Stomach smooth muscle (tissue), 2 donors: ENCODE data around the gene ACAP3.

Source experiments
- H3K27ac ChIP-seq: one replicate; pipeline ENCODE4 v1.7.0; 2013; ENCODE audit warnings: mild to moderate bottlenecking, low read length, inconsistent platforms
- H3K27me3 ChIP-seq, 2 donors: one replicate each; pipeline ENCODE4 v1.7.0; 2013; ENCODE audit warnings: low read length in 2 of 2; ENCODE audit not compliant: insufficient read depth in 2 of 2, control insufficient read depth in 1 of 2
- H3K36me3 ChIP-seq, 2 donors: one replicate each; pipeline ENCODE4 v1.7.0; 2013; ENCODE audit warnings: low read length in 2 of 2; ENCODE audit not compliant: control insufficient read depth in 2 of 2, insufficient read depth in 2 of 2
- H3K4me1 ChIP-seq: one replicate; pipeline ENCODE4 v1.7.0; 2013; ENCODE audit warnings: low read length; ENCODE audit not compliant: control insufficient read depth, insufficient read depth
- H3K4me3 ChIP-seq, 2 donors: one replicate each; pipeline ENCODE4 v1.7.0; 2013; ENCODE audit warnings: low read length in 2 of 2
- H3K9ac ChIP-seq, 2 donors: one replicate each; pipeline ENCODE4 v1.7.0; 2013; ENCODE audit warnings: low read length in 2 of 2, mild to moderate bottlenecking in 1 of 2
- H3K9me3 ChIP-seq, 2 donors: one replicate each; pipeline ENCODE4 v1.7.0; 2013; ENCODE audit warnings: low read length in 2 of 2; ENCODE audit not compliant: control insufficient read depth in 2 of 2
- donor health status: healthy.
- donor health status: Pancreatic carcinoma.

ACAP3 gene

GRCh38 chr1:1307923-1308755 lies at the start of gene ACAP3, which contains the start of gene PUSL1:
TSS of gene ACAP3 (minus strand) at chr1:1307930. CDS start at chr1:1307815, 115 bp downstream.
TSS of gene PUSL1 (plus strand) at chr1:1308597. CDS start at chr1:1308644, 47 bp downstream.
- peaks cover 57% of the 10 kb centered on the region for H3K4me1 ChIP-seq
- no peaks in the 10 kb centered on the region for H3K27me3 ChIP-seq
- H3K27ac ChIP-seq: peak within 1 kb of the TSS; percentile 77
- H3K9me3 ChIP-seq: no peaks in the 10 kb centered on the region
- H3K9ac ChIP-seq: peak within 1 kb of the TSS; percentile 68 to 73
- H3K4me3 ChIP-seq: peak within 1 kb of the TSS; percentile 75 to 83
- peaks cover 10 to 13% of the 10 kb centered on the region in 2 donors for H3K36me3 ChIP-seq

GRCh38 chr1:1356796-1357401 lies 49.2 kb upstream of the ACAP3 start:
- peaks cover 0 to 2% of the 10 kb centered on the region in 2 donors for H3K36me3 ChIP-seq

GRCh38 chr1:1356166-1356795 lies 48.6 kb upstream of the ACAP3 start:
- peak overlapping the region; percentile 87 for H3K27ac ChIP-seq
- no peaks in the 10 kb centered on the region for H3K9me3 ChIP-seq
- H3K9ac ChIP-seq: peak overlapping the region in 1 of 2 donors; percentile 57
- no peaks in the 10 kb centered on the region for H3K27me3 ChIP-seq
- peaks cover 0 to 2% of the 10 kb centered on the region in 2 donors for H3K36me3 ChIP-seq
- peaks cover 69% of the 10 kb centered on the region for H3K4me1 ChIP-seq
- H3K4me3 ChIP-seq: peak overlapping the region in 1 of 2 donors; percentile 78

More at GRCh38 chr1:1356796-1357401, 49.2 kb upstream of the ACAP3 start:
- Histone ChIP-seq H3K4me3 (peak overlapping the region; percentile 72 to 78), H3K9ac (peak overlapping the region; percentile 57 to 68), H3K27ac (peak overlapping the region; percentile 87), H3K9me3 (no peaks in the 10 kb centered on the region), H3K4me1 (peaks cover 67% of the 10 kb centered on the region), H3K27me3 (no peaks in the 10 kb centered on the region)

GRCh38 chr1:1355416-1355815 lies 47.7 kb upstream of the ACAP3 start:
- peak overlapping the region in 1 of 2 donors; percentile 49 for H3K4me3 ChIP-seq
- peaks cover 62% of the 10 kb centered on the region for H3K4me1 ChIP-seq
- no peaks in the 10 kb centered on the region for H3K9me3 ChIP-seq
- H3K27me3 ChIP-seq: no peaks in the 10 kb centered on the region
- no peak overlapping the region for H3K9ac ChIP-seq
- H3K27ac ChIP-seq: no peak overlapping the region
- H3K36me3 ChIP-seq: peaks cover 0 to 2% of the 10 kb centered on the region in 2 donors

- Histone ChIP-seq H3K36me3 (peaks cover 0 to 2% of the 10 kb centered on the region in 2 donors), H3K9ac (no peak overlapping the region), H3K4me1 (peaks cover 55% of the 10 kb centered on the region), H3K27me3 (no peaks in the 10 kb centered on the region), H3K27ac (no peak overlapping the region), H3K9me3 (no peaks in the 10 kb centered on the region), H3K4me3 (no peak overlapping the region)
Measured at GRCh38 chr1:1354271-1355247, 46.8 kb upstream of the ACAP3 start.

GRCh38 chr1:1353389-1354151 lies 45.8 kb upstream of the ACAP3 start:
- H3K4me3 ChIP-seq: no peak overlapping the region

GRCh38 chr1:1352786-1353388 lies 45.2 kb upstream of the ACAP3 start:
- no peak overlapping the region for H3K9ac ChIP-seq
- H3K9me3 ChIP-seq: no peaks in the 10 kb centered on the region
- H3K27me3 ChIP-seq: no peaks in the 10 kb centered on the region
- peaks cover 52% of the 10 kb centered on the region for H3K4me1 ChIP-seq
- peak overlapping the region; percentile 18 for H3K27ac ChIP-seq
- peaks cover 0 to 2% of the 10 kb centered on the region in 2 donors for H3K36me3 ChIP-seq
- peak overlapping the region in 1 of 2 donors; percentile 35 for H3K4me3 ChIP-seq

More at GRCh38 chr1:1353389-1354151, 45.8 kb upstream of the ACAP3 start:
- Histone ChIP-seq H3K27me3 (no peaks in the 10 kb centered on the region), H3K9me3 (no peaks in the 10 kb centered on the region), H3K27ac (peak overlapping the region; percentile 18), H3K9ac (no peak overlapping the region), H3K4me1 (peaks cover 49% of the 10 kb centered on the region), H3K36me3 (peaks cover 0 to 2% of the 10 kb centered on the region in 2 donors)

GRCh38 chr1:1351511-1352427 lies 44.0 kb upstream of the ACAP3 start:
- Histone ChIP-seq H3K9me3 (no peaks in the 10 kb centered on the region), H3K27ac (peak overlapping the region; percentile 37), H3K9ac (peak overlapping the region in 1 of 2 donors; percentile 13), H3K4me1 (peaks cover 58% of the 10 kb centered on the region), H3K36me3 (peaks cover 0 to 2% of the 10 kb centered on the region in 2 donors), H3K27me3 (no peaks in the 10 kb centered on the region), H3K4me3 (peak overlapping the region in 1 of 2 donors; percentile 44)
